HepG2 (cell line): ENCODE results near the gene CRYGS. TPM values are rescaled to one million over a fixed set of nuclear protein-coding genes. Genes with fewer than 3 reads are reported as not detected.

Experiments used
- ATAC-seq: fragments of 200-7000 bp; cut with Tn5 transposase; 3 replicates; pipeline ENCODE4 v1.9.1; 2020; ENCODE audit warnings: mild to moderate bottlenecking, moderate library complexity
- BruUV-seq: library from RNA; stranded (reverse); fragments of 400-500 nt; replicated peaks from 2 replicates; lab custom pipeline; 2021; lab: Mats Ljungman, UMichigan
- CTCF ChIA-PET: fragments of 300-600 bp; formaldehyde crosslinking; extraction: SDS; loops from one replicate; lab custom pipeline; 2021; ENCODE audit warnings: low total read pairs, inconsistent platforms, low intra/inter-chr PET ratio; lab: Yijun Ruan, JAX
- POLR2A ChIA-PET: fragments of 350-600 bp; sonication (Branson Sonifier 250); formaldehyde crosslinking; loops from one replicate; lab custom pipeline; 2020; ENCODE audit warnings: antibody characterized with exemption, inconsistent platforms; lab: Yijun Ruan, JAX
- DNase-seq: peaks from one replicate; pipeline ENCODE4 v3.0.0-alpha.2; 2015; ENCODE audit warnings: low spot score
- FAIRE-seq: peaks from 3 replicates; lab custom pipeline; 2011; peaks lifted over from hg19 to GRCh38; lab: Jason Lieb, UNC
- H2AFZ ChIP-seq: one replicate; pipeline ENCODE4 v1.6.1; 2011; ENCODE audit warnings: low read length, inconsistent platforms
- H3K27ac ChIP-seq: fragments of 300-600 bp; 3 replicates; pipeline ENCODE4 v1.8.0; 2011; ENCODE audit warnings: mixed run types, mild to moderate bottlenecking, mixed read lengths, low read length, inconsistent platforms; ENCODE audit not compliant: insufficient read depth; ENCODE audit errors: extremely low read length
- H3K27me3 ChIP-seq, 2 experiments: fragments of 200-600 bp in 1 of 2; 2 replicates in 1 of 2; 3 replicates in 1 of 2; pipeline versions ENCODE4 v1.6.0 to v1.8.0; 2011; ENCODE audit warnings: low read length in 2 of 2, mild to moderate bottlenecking in 2 of 2, moderate library complexity in 2 of 2, inconsistent platforms in 1 of 2; ENCODE audit not compliant: insufficient read depth in 2 of 2, control insufficient read depth in 1 of 2
- H3K36me3 ChIP-seq, 2 experiments: fragments of 200-600 bp in 1 of 2; replicated peaks in 1 of 2; 2 replicates in 1 of 2; 3 replicates in 1 of 2; pipeline versions ENCODE4 v1.5.1 to v1.8.0; 2011; ENCODE audit warnings: low read length in 2 of 2, inconsistent platforms in 1 of 2; ENCODE audit not compliant: insufficient read depth in 2 of 2, control insufficient read depth in 1 of 2
- H3K4me1 ChIP-seq: 2 replicates; pipeline ENCODE4 v1.5.1; 2012; ENCODE audit warnings: low read length, inconsistent platforms; ENCODE audit not compliant: insufficient read depth
- H3K4me2 ChIP-seq: 2 replicates; pipeline ENCODE4 v1.6.0; 2011; ENCODE audit warnings: low read depth, low read length, inconsistent platforms
- H3K4me3 ChIP-seq, 3 experiments: fragments of 200-600 bp in 1 of 3; sonication (generic), shearing (Covaris generic) in 1 of 3; replicated peaks in 1 of 3; 2 replicates each; pipeline ENCODE4 v1.5.1; 2011 to 2016; ENCODE audit warnings: low read length in 3 of 3, inconsistent platforms in 2 of 3, low read depth in 2 of 3, mild to moderate bottlenecking in 2 of 3, control low read depth in 1 of 3, mixed read lengths in 1 of 3; ENCODE audit not compliant: insufficient read depth in 1 of 3
- H3K79me2 ChIP-seq: one replicate; pipeline ENCODE4 v1.6.1; 2011; ENCODE audit warnings: low read length, inconsistent platforms; ENCODE audit not compliant: insufficient read depth
- H3K9ac ChIP-seq: 2 replicates; pipeline ENCODE4 v1.6.0; 2011; ENCODE audit warnings: mild to moderate bottlenecking, low read depth, low read length, inconsistent platforms; ENCODE audit not compliant: insufficient read depth
- H3K9me3 ChIP-seq: 2 replicates; pipeline ENCODE4 v1.5.1; 2012; ENCODE audit warnings: mild to moderate bottlenecking, low read length
- H4K20me1 ChIP-seq: 2 replicates; pipeline ENCODE4 v1.6.0; 2011; ENCODE audit warnings: inconsistent platforms, mild to moderate bottlenecking, low read length, moderate library complexity; ENCODE audit not compliant: insufficient read depth
- ETV5 ChIP-seq: IDR thresholded peaks from 2 replicates; pipeline ENCODE4 v1.6.1; 2018; ENCODE audit warnings: missing biosample characterization, missing genetic modification reagents, inconsistent platforms, borderline replicate concordance
- HNF4A ChIP-seq: sonication (generic); formaldehyde crosslinking; IDR thresholded peaks from 2 replicates; pipeline ENCODE4 v1.4.0; 2020; ENCODE audit warnings: missing genetic modification reagents
- KAT2B ChIP-seq: fragments of 150-350 bp; IDR thresholded peaks from 2 replicates; pipeline ENCODE4 v1.6.1; 2014; ENCODE audit warnings: low read depth, low read length, borderline replicate concordance
- NCOR1 ChIP-seq: fragments of 200-600 bp; sonication (generic); IDR thresholded peaks from 2 replicates; pipeline ENCODE4 v1.7.0; 2017; ENCODE audit warnings: antibody characterized with exemption, low read length, borderline replicate concordance
- NR2F1 ChIP-seq, 2 experiments: fragments of 450-650 bp in 1 of 2; formaldehyde crosslinking in 1 of 2; IDR thresholded peaks; 2 replicates each; pipeline versions ENCODE4 v1.5.0 to v1.6.1; 2016 to 2020; ENCODE audit warnings: mild to moderate bottlenecking in 1 of 2, missing compliant biosample characterization in 1 of 2, missing genetic modification reagents in 1 of 2, moderate library complexity in 1 of 2
- NR2F6 ChIP-seq, 2 experiments: IDR thresholded peaks; 2 replicates each; pipeline ENCODE4 v1.6.1; 2016; ENCODE audit warnings: antibody characterized with exemption in 1 of 2, mild to moderate bottlenecking in 1 of 2
- RARA ChIP-seq: IDR thresholded peaks from 2 replicates; pipeline ENCODE4 v1.6.1; 2016; ENCODE audit warnings: missing genetic modification reagents, missing compliant biosample characterization
- SOX13 ChIP-seq, 3 experiments: fragments of 450-650 bp in 1 of 3; sonication (generic) in 1 of 3; formaldehyde crosslinking in 1 of 3; IDR thresholded peaks in 2 of 3; conservative IDR thresholded peaks in 1 of 3; 2 replicates each; pipeline versions ENCODE4 v1.5.0 to v1.6.1; 2016 to 2020; ENCODE audit warnings: antibody characterized with exemption in 1 of 3, mild to moderate bottlenecking in 1 of 3, missing compliant biosample characterization in 1 of 3, missing genetic modification reagents in 1 of 3, moderate library complexity in 1 of 3
- WGBS: methylation state at CpG from one replicate; pipeline ENCODE4 v1.1.6; 2017; ENCODE audit warnings: low lambda C conversion rate; 5-methylcytosine and 5-hydroxymethylcytosine counted together
- in situ Hi-C: cut with HindIII; loops from 2 replicates; pipeline ENCODE4 v1.10.0; 2017; ENCODE audit warnings: low pct_unique_long_range_greater_than_20kb; ENCODE audit not compliant: extremely low pct_ligation_motif_present
- intact Hi-C: fragments of 100-400 bp; cut with micrococcal nuclease; formaldehyde crosslinking; loops from one replicate; pipeline ENCODE4 v1.10.0; 2022; ENCODE audit not compliant: unreplicated experiment
- polyA plus RNA-seq, 8 experiments: library from polyadenylated mRNA; depleted of rRNA in 3 of 8; stranded (reverse) in 7 of 8; unstranded in 1 of 8; fragments of >200 nt; fragmentation: Illumina TruSeq in 4 of 8; extraction: Trizol in 4 of 8; gene quantifications; 2 replicates each; pipeline versions ENCODE4 v1.2.1 to v1.2.3, GENCODE V29; 2011 to 2016; ENCODE audit warnings: low read depth in 4 of 8, missing spikeins in 1 of 8, mixed read lengths in 1 of 8; ENCODE audit not compliant: insufficient read depth in 1 of 8
- total RNA-seq, 5 experiments: library from RNA; depleted of rRNA; stranded (reverse); fragments of >200 nt; fragmentation: Illumina TruSeq; extraction: Trizol; gene quantifications; 2 replicates each; pipeline ENCODE4 v1.2.3, GENCODE V29; 2016; ENCODE audit warnings: low read depth in 1 of 5
- TF ChIP-seq, protein P1 (sequence below): sonication (generic); formaldehyde crosslinking; IDR thresholded peaks from 2 replicates; pipeline ENCODE4 v1.4.0; 2020; ENCODE audit warnings: missing genetic modification reagents, mild to moderate bottlenecking, borderline replicate concordance

CRYGS gene
- total and polyA plus RNA-seq, 2 of the 13 experiments (the other 11 are each of a cell fraction or from before 2014, with no cell fraction given) = 2.1 to 6.7 TPM

DNA sequence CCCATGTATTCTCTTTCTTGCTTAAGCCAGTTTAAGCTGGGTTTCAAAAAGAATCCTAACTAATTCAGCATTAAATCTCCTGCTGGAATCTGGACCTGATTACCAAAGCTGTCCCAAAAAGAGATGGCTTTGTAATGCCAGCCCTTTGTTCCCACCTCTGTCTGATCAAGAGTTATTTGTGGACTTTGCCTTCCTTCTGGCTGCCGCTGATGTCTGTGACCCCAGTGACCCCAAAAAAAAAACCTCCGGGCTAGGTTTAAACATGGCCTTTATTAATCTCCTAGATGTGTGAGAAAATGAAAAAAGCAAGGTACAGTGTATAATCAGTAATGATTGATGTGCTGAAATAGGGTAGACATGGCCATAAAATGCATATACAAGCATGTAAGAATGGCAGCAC is 20.7 kb downstream of the CRYGS start:
- Histone ChIP-seq H3K79me2 (no peaks in the 10 kb centered on the region), H3K27ac (no peak overlapping the region), H3K27me3 (0 out of 5 replicates have a peak, but pooled peaks cover 0 to 1% of the 10 kb centered on the region in 2 experiments), H4K20me1 (no peaks in the 10 kb centered on the region), H2AFZ (no peak overlapping the region), H3K4me1 (peaks cover 58% of the 10 kb centered on the region), H3K36me3 (no peaks in the 10 kb centered on the region), H3K4me3 (no peak overlapping the region), H3K4me2 (peak overlapping the region; percentile 20; the same call in 1 of the 2 replicates), H3K9ac (no peak overlapping the region), H3K9me3 (no peaks in the 10 kb centered on the region)
- DNase-seq = peak; percentile 33
- in situ Hi-C loops = no loop called here
- no peak for FAIRE-seq
- CTCF ChIA-PET = no interaction called here
- intact Hi-C loops = no loop called here
- no TSS peak for BruUV-seq
- no peak for ATAC-seq
- TF ChIP-seq NCOR1 = 0 out of 2 replicates have a peak, but pooled peaks have one; percentile 19
- TF ChIP-seq NR2F1 (CRISPR knock-in tag; IDR thresholded peaks at IDR 0.05) = 0 out of 4 replicates have a peak, but pooled peaks of 1 of the 2 experiments have one; percentile 36
- TF ChIP-seq NR2F6 (IDR thresholded peaks at IDR 0.05) = peak; percentile 71
- TF ChIP-seq NR2F6 (CRISPR knock-in tag; IDR thresholded peaks at IDR 0.05) = peak; percentile 47; the same call in 1 of the 2 replicates
- TF ChIP-seq HNF4A (CRISPR knock-in tag) = peak; percentile 37
- no peak for TF ChIP-seq KAT2B
- no peak for TF ChIP-seq SOX13 (IDR thresholded peaks at IDR 0.05)
- peak in 1 of 2 experiments; percentile 10; a peak in 1 of 4 replicates for TF ChIP-seq SOX13 (CRISPR knock-in tag; conservative IDR thresholded peaks at IDR 0.05 in 1 of 2, IDR thresholded peaks at IDR 0.05 in 1 of 2)
- TF ChIP-seq, protein P1, sequence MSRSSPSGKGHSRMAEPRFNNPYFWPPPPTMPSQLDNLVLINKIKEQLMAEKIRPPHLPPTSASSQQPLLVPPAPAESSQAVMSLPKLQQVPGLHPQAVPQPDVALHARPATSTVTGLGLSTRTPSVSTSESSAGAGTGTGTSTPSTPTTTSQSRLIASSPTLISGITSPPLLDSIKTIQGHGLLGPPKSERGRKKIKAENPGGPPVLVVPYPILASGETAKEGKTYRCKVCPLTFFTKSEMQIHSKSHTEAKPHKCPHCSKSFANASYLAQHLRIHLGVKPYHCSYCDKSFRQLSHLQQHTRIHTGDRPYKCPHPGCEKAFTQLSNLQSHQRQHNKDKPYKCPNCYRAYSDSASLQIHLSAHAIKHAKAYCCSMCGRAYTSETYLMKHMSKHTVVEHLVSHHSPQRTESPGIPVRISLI (CRISPR knock-in tag) = peak; percentile 49; the same call in 1 of the 2 replicates
- TF ChIP-seq ETV5 (CRISPR knock-in tag) = no peak
- TF ChIP-seq RARA (CRISPR knock-in tag) = peak; percentile 30; the same call in 1 of the 2 replicates
- TF ChIP-seq, all 625 proteins: peak for 7
- WGBS = 0% methylated on average over 2 of the region's 2 CpGs
- POLR2A ChIA-PET = no interaction called here
